HG03354 (cell line): ENCODE data around the gene RARB.

Source experiments
- ATAC-seq: cut with Tn5 transposase; IDR thresholded peaks from one replicate; pipeline ENCODE4 v1.9.1; 2021; ENCODE audit warnings: mild to moderate bottlenecking; ENCODE audit not compliant: unreplicated experiment, poor library complexity, severe bottlenecking

Gene RARB

GRCh38 chr3:25567388-25567787 is 139.3 kb downstream of the RARB start:
- no peak for ATAC-seq

GRCh38 chr3:25567806-25568524 is 139.9 kb downstream of the RARB start:
- ATAC-seq: no peak

GRCh38 chr3:25568525-25569078 is 140.5 kb downstream of the RARB start:
- ATAC-seq: no peak

- no peak for ATAC-seq
These were observed 143.2 kb downstream of the RARB start for GRCh38 chr3:25571285-25571684.

- ATAC-seq: no peak
These were observed 144.3 kb downstream of the RARB start for GRCh38 chr3:25572336-25572735.

DNA sequence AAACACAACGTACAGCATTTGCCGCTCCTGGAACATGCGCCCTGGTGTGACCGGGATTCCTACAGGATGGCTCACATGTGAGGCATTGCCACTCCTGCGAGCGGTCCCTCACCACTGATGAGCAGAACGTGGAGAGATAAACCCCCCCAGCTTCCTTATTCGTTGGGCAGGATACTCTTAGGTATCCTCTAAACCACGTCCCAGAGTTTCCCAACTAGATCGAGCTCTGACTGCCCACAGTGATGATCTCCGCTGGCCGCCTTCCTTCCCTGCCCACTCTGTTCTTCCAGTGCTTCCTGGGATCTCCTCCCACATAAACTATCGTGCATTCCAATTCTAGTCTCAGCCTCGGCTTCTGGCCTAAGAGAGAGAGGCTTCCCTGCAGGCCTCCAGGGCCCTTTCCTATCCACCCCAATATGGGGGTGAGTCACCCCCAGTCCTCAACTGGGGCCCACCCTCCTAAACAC is 144.9 kb downstream of the RARB start:
- no peak for ATAC-seq

DNA sequence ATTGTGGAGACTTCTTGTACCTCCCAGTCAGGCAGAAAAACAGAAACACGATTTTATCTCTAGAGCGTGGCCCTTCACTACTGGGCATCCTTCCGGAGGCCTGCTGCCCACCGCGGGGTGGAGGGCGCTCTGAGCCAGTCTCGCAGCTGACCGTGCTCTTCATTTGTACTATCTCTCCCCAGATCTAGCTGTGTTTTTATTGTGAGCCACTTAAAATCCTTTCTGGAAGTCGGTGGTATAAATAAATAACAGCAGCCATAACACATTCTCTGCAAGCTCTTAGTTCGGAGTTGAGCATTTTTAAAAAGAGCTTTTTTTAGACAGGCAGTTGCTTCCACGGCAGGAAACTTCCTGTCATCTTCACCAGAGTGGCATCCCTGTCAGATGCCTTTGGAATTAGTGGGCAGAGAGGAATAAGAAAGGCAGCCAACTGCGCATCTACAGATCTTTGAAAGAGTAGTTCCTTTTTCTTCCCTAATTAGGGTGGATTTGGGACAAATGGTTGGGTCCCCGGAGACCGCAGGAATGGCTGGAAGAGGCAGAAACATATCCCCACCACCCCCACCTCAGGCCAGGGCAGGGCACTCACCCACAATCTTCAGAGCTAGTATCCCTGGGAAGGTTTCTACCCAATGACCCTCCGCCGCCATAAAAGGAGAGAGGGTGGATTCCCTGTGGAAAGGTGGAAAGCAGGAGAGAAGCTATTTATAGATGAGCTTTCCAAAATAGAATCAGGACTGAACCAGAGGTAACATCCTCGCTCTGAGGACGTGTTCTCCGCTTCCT is 145.5 kb downstream of the RARB start:
- no peak for ATAC-seq

DNA sequence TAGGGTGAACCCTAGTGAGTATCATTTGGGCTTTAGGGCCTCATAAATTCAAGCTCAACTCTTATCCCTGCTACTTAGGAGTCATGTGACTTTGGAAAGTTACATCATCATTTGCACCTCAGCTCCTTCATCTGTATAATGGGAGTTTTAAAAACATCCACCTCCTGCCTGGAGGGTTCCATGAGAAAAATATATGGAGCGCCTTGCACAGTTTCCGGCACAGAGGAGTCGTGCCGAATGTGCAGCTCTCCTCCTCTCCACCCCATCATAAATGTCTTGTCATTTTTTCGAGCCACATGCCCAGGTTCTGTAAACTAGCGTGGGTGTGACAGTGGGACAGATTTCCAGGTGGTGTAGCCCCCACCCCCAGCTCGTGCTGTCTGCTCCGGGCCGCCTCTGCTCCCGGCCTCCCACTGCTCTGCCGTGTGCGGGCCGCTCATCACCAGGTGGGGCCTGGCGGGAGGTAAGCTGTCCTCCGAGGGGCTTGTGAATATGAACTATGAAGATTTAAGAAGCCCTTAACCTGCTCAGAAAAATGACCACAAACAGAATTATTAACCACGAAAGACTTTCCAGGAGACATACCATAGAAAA is 146.2 kb downstream of the RARB start:
- ATAC-seq: no peak

DNA sequence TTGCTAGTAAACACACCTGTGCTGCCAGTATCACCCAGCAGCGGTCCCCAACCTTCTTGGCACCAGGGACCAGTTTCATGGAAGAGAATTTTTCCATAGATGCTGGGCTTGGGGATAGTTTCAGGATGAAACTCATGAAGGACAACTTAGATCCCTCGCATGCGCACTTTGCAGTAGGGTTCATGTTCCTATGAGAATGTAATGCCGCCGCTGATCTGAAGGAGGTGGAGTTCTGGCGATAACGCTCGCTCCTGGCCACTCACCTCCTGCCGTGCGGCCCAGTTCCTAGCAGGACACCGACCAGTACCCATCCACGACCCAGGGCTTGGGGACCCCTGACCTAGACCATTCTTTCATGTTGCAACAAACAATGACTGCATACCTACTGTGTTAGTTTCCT is 146.9 kb downstream of the RARB start:
- ATAC-seq: no peak

GRCh38 chr3:25576146-25576545 is 148.1 kb downstream of the RARB start:
- no peak for ATAC-seq

DNA sequence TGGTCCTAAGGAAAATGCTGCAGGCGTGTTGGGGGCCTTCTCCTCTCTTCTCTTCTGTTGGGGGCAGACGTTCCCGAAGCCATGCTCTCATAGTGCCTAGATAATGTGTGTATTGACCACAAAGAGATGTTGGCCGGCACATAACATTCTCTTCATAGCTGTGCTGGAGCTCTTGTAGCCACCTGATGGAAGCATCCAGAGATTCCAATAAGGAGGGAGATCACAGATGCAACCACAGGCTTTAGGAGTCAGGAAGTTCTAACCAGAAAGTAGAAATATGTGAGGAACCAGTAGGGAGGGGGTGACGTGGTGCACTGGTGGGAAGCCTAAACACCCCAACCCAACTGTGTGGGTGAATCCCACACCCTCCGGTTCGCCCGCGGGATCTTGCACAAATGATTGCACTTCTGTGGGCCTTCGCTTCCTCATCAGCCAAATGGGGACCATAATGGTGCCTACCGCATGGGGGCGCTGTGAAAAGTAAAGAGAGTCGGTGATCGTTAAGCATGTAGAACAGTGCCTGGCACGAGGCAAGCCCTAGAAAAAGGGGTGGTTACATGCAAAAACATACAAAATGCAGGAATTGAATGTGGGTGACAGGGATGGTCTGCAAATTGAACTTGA is 148.9 kb downstream of the RARB start:
- ATAC-seq: no peak

- no peak for ATAC-seq
These were observed 150.0 kb downstream of the RARB start for GRCh38 chr3:25578059-25578458.

DNA sequence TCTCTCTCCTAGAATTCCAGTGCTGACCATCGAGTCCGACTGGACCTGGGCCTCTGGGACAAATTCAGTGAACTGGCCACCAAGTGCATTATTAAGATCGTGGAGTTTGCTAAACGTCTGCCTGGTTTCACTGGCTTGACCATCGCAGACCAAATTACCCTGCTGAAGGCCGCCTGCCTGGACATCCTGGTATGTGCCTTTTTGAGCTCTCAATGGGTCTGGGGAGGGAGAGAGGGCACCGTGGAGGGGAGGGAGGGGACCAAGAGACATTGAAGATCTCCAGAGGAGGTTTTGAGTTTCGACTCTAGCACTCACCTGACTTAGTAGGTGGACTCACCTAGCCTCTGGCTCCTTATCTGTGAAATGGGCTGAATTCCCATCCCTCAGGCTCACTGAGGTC is 152.5 kb downstream of the RARB start:
- ATAC-seq: no peak

DNA sequence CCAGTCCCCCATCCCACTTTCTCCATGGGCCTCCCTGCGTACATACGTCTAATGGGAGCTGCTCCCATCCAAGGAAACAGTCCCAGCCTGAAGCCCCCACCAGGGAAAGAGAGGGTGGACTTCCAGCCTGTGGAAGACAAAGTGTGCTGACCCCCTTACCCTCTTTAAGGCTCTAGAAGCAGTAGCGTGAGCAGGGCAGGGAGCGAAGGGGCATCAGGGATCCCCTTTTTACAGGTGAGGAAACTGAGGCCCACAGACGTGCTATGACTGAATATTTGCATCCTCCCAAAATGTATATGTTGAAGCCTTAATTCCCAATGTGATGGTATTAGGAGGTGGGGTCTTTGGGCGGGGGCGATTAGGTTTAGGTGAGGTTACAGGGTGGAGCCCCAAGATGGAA is 153.3 kb downstream of the RARB start:
- no peak for ATAC-seq

GRCh38 chr3:25581823-25582222 is 153.8 kb downstream of the RARB start:
- no peak for ATAC-seq

DNA sequence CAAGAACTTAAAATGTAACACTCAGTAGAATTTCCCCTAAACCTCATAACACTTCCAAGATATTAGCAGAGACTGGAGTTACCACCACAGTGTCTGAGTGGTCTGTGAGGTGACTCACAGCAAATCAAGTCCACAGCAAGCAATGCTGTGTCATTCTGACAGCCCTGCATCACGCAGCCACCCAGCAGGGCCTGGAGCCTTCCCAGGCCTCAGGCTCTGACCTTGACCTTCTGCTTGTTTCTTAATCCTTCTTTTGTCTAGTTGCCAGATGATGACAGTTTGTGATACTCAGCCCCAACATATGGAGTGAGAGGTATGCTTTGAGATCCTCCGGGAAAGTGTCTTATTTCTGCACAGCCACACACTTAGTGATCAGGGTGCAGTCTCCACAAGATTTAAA is 154.2 kb downstream of the RARB start:
- ATAC-seq: no peak

DNA sequence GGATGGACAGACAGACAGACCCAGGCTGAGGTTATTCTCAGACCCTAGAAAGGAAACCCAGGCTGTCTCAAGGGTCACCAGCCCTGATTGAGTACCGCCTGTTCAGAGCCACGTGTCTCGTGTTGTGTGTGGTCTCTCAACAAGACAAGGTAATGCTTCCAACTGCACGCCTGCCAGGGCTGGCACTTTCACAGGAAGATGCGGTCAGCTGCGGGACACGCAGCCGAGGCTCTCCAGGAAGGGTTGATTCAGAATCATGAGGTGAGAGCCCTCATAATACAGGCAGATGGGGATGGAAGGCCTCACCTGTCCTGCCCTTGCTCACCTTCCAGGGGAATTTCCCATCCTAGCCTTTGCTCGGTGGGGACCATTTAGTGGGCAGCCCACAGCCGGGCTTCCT is 155.3 kb downstream of the RARB start:
- no peak for ATAC-seq

- ATAC-seq: no peak
These were observed 156.1 kb downstream of the RARB start for GRCh38 chr3:25584011-25584789.

GRCh38 chr3:25585361-25586166 is 157.5 kb downstream of the RARB start:
- no peak for ATAC-seq
